HEK293 (cell line): ENCODE results near the gene CYP26B1.

Source experiments
- CTCF ChIA-PET: fragments of 350-600 bp; formaldehyde crosslinking; extraction: SDS; loops from one replicate; lab custom pipeline; 2021; ENCODE audit warnings: antibody characterized with exemption; lab: Yijun Ruan, JAX
- POLR2A ChIA-PET: fragments of 300-600 bp; formaldehyde crosslinking; extraction: SDS; loops from one replicate; lab custom pipeline; 2020; ENCODE audit warnings: antibody characterized with exemption, inconsistent platforms; lab: Yijun Ruan, JAX
- H3K27ac ChIP-seq: fragments of 200-500 bp; sonication (Bioruptor generic); 2 replicates; pipeline ENCODE4 v1.5.1; 2014; ENCODE audit warnings: low read depth, low read length, control low read depth, inconsistent platforms; ENCODE audit errors: extremely low read depth
- H3K36me3 ChIP-seq, 2 experiments: fragments of 200-500 bp in 1 of 2; sonication (Bioruptor generic) in 1 of 2; 1 replicate in 1 of 2; 2 replicates in 1 of 2; pipeline ENCODE4 v1.5.1; 2014 to 2017; ENCODE audit warnings: inconsistent platforms in 2 of 2, low read length in 2 of 2; ENCODE audit not compliant: control insufficient read depth in 2 of 2, insufficient read depth in 1 of 2
- H3K4me1 ChIP-seq: fragments of 200-500 bp; sonication (Bioruptor generic); 2 replicates; pipeline ENCODE4 v1.5.1; 2014; ENCODE audit warnings: mild to moderate bottlenecking, low read length, inconsistent platforms; ENCODE audit not compliant: control insufficient read depth, insufficient read depth
- H3K4me3 ChIP-seq: 2 replicates; pipeline ENCODE4 v1.5.1; 2011; ENCODE audit warnings: low read depth, mild to moderate bottlenecking, control low read depth, low read length, moderate library complexity
- H3K9me3 ChIP-seq: fragments of 200-500 bp; sonication (Bioruptor generic); 2 replicates; pipeline ENCODE4 v1.5.1; 2014; ENCODE audit warnings: low read depth, low read length, inconsistent platforms; ENCODE audit not compliant: control insufficient read depth, insufficient read depth
- CTCF ChIP-seq: fragments of 450-650 bp; formaldehyde crosslinking; IDR thresholded peaks from 2 replicates; pipeline ENCODE4 v1.5.1; 2016; ENCODE audit warnings: missing biosample characterization, missing genetic modification characterization
- GLIS1 ChIP-seq: fragments of 450-650 bp; formaldehyde crosslinking; IDR thresholded peaks from 2 replicates; pipeline ENCODE4 v1.5.1; 2016; ENCODE audit warnings: missing biosample characterization, missing genetic modification characterization
- GLIS2 ChIP-seq: fragments of 450-650 bp; formaldehyde crosslinking; IDR thresholded peaks from 2 replicates; pipeline ENCODE4 v1.5.1; 2016; ENCODE audit warnings: missing biosample characterization, missing genetic modification characterization
- HOXD13 ChIP-seq: sonication (generic); formaldehyde crosslinking; IDR thresholded peaks from 2 replicates; pipeline ENCODE4 v1.8.0; 2022; ENCODE audit warnings: missing genetic modification reagents, borderline replicate concordance
- IKZF3 ChIP-seq: fragments of 450-650 bp; IDR thresholded peaks from 2 replicates; pipeline ENCODE4 v1.5.0; 2018; ENCODE audit warnings: missing biosample characterization, mild to moderate bottlenecking, missing genetic modification characterization, moderate library complexity
- MYNN ChIP-seq: fragments of 450-650 bp; formaldehyde crosslinking; IDR thresholded peaks from 2 replicates; pipeline ENCODE4 v1.5.1; 2016; ENCODE audit warnings: missing biosample characterization, missing genetic modification characterization, borderline replicate concordance
- PATZ1 ChIP-seq: fragments of 450-650 bp; formaldehyde crosslinking; IDR thresholded peaks from 2 replicates; pipeline ENCODE4 v1.5.1; 2016; ENCODE audit warnings: missing biosample characterization, missing genetic modification characterization
- SP3 ChIP-seq: fragments of 450-650 bp; formaldehyde crosslinking; IDR thresholded peaks from 2 replicates; pipeline ENCODE4 v1.5.1; 2016; ENCODE audit warnings: missing biosample characterization, missing genetic modification characterization
- ZBTB8A ChIP-seq: fragments of 450-650 bp; formaldehyde crosslinking; IDR thresholded peaks from 2 replicates; pipeline ENCODE4 v1.5.1; 2016; ENCODE audit warnings: missing biosample characterization, missing genetic modification characterization
- ZFHX2 ChIP-seq: fragments of 450-650 bp; formaldehyde crosslinking; conservative IDR thresholded peaks from 2 replicates; pipeline ENCODE4 v1.5.1; 2016; ENCODE audit warnings: missing biosample characterization, missing genetic modification characterization
- ZFP41 ChIP-seq: fragments of 450-650 bp; formaldehyde crosslinking; IDR thresholded peaks from 2 replicates; pipeline ENCODE4 v1.5.1; 2016; ENCODE audit warnings: missing biosample characterization, missing genetic modification characterization, borderline replicate concordance
- ZNF211 ChIP-seq: fragments of 450-650 bp; formaldehyde crosslinking; IDR thresholded peaks from 2 replicates; pipeline ENCODE4 v1.5.1; 2016; ENCODE audit warnings: low read depth, missing biosample characterization, missing genetic modification characterization
- ZNF221 ChIP-seq: fragments of 450-650 bp; formaldehyde crosslinking; IDR thresholded peaks from 2 replicates; pipeline ENCODE4 v1.5.1; 2017; ENCODE audit warnings: missing biosample characterization, missing genetic modification characterization, borderline replicate concordance
- ZNF248 ChIP-seq: fragments of 450-650 bp; formaldehyde crosslinking; IDR thresholded peaks from 2 replicates; pipeline ENCODE4 v1.5.1; 2017; ENCODE audit warnings: missing biosample characterization, missing genetic modification characterization
- ZNF621 ChIP-seq: fragments of 450-650 bp; formaldehyde crosslinking; IDR thresholded peaks from 2 replicates; pipeline ENCODE4 v1.5.1; 2017; ENCODE audit warnings: missing biosample characterization, missing genetic modification characterization
- ZSCAN30 ChIP-seq: fragments of 450-650 bp; IDR thresholded peaks from 2 replicates; pipeline ENCODE4 v1.5.1; 2018; ENCODE audit warnings: missing biosample characterization, mild to moderate bottlenecking, missing genetic modification characterization, moderate library complexity

Gene CYP26B1

DNA sequence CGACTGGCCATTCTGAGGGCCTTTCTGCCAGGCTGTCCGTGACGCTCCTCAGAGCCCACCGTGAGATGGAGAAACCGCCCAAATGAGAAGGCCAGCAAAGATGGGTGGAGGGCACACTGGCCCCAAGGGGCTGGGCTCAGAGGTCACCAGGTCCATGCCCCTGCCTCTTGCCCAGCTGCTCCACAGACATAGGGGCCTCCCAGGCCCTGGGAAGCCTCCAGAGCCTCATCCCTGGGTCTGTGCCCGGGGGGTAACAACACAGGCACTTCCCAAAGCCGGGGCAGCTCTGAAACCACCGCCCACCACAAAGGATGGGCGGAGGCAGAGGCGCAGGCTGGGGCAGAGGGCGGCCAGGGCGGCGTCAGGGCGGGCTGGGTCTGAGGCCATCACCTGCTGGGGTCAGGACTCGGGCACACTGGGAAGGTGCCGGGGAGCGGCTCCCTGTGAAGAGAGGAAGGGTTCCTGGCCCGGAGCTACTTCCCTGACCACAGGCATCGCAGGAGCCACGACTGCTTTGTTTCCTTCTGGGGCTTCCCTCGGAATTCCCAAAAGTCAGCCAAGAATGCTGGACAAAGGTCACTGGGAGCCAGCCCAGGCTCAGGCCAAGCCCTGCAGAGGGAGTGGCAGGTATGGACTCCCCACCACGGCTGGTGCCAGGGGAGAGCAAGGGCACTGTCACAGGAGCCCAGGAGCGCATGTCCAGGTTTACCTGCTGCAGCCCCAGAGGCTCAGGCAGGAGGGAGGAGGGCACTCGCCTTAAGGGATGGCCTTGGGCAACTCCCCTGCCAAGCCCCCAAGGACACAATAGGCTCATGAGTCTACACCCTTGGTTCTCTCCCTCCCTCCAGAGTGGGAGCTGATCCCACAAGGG lies 9.4 kb downstream of the CYP26B1 start:
- POLR2A ChIA-PET: interaction anchor here (1.0 to 1.8 kb wide), 2 partner anchors 10 to 11 kb away, joined by 3 read pairs; no protein-coding TSS in a partner anchor

DNA sequence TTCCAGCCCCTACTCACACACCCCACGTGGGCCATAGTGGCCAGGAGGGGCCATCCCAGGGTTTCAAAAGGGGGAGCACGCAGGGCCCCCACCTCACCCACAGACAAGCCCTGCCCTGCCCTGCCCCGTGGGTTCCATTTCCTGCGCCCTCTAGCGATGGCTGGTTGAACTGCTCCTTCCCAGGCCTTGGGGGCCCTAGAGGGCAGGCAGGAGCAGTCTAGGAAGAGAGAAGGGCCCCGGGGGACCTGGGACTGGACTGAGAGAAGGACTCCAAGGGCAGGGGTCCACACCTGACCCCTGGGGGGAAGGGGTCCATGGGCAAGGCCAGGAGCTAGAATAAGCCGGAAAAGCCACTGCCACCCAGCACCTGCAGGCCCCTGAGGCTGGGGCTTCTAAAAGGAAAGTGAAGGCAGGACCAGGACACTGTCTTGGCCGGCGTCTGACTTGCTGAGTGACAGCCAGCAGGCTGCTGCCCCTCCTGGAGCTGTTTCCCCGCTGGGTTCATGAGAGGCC lies 10.1 kb downstream of the CYP26B1 start:
- Histone ChIP-seq H3K9me3 (no peaks in the 10 kb centered on the region), H3K27ac (no peak overlapping the region), H3K4me3 (no peak overlapping the region), H3K36me3 (peaks cover 0 to 21% of the 10 kb centered on the region in 2 experiments; a peak in 1 of 3 replicates), H3K4me1 (no peaks in the 10 kb centered on the region)
- POLR2A ChIA-PET: interaction anchor here (1.0 to 1.8 kb wide), 2 partner anchors 11 to 12 kb away, joined by 3 read pairs; no protein-coding TSS in a partner anchor
- CTCF ChIA-PET: interaction anchor here (0.6 to 2.1 kb wide), 15 partner anchors 11 to 578 kb away, joined by 3 to 13 read pairs (median 4); no protein-coding TSS in a partner anchor
- TF ChIP-seq MYNN (tag by site-specific recombination) (no peak), CTCF (tag by site-specific recombination) (peak; percentile 89), ZNF211 (tag by site-specific recombination) (no peak), GLIS1 (peak; percentile 31), HOXD13 (CRISPR knock-in tag) (no peak), ZFP41 (no peak), ZSCAN30 (tag by site-specific recombination) (0 out of 2 replicates have a peak, but pooled peaks have one; percentile 33), GLIS2 (tag by site-specific recombination) (0 out of 2 replicates have a peak, but pooled peaks have one; percentile 25), PATZ1 (tag by site-specific recombination) (peak; percentile 73), IKZF3 (tag by site-specific recombination) (peak; percentile 52; the same call in 1 of the 2 replicates), ZNF621 (tag by site-specific recombination) (no peak), SP3 (tag by site-specific recombination) (no peak), ZBTB8A (tag by site-specific recombination) (no peak)

More for the DNA sequence above, 9.4 kb downstream of the CYP26B1 start:
- Histone ChIP-seq H3K9me3 (no peaks in the 10 kb centered on the region), H3K36me3 (peaks cover 0 to 14% of the 10 kb centered on the region in 2 experiments; a peak in 1 of 3 replicates), H3K4me3 (no peak overlapping the region), H3K27ac (no peak overlapping the region), H3K4me1 (no peaks in the 10 kb centered on the region)
- CTCF ChIA-PET: interaction anchor here (0.6 to 2.1 kb wide), 14 partner anchors 12 to 886 kb away, joined by 3 to 13 read pairs (median 4); no protein-coding TSS in a partner anchor
- TF ChIP-seq ZFHX2 (tag by site-specific recombination) (0 out of 2 replicates have a peak, but pooled peaks have one; percentile 15), ZNF221 (tag by site-specific recombination) (no peak), ZNF248 (tag by site-specific recombination) (no peak)
